ENCODE measurements around the gene SIAH2.

The SIAH2 gene

GRCh38 chr3:150773616-150774192, 10.7 kb upstream of the SIAH2 start:
- DNase-seq: no peak

- DNase-seq: no peak
Measured at GRCh38 chr3:150771600-150771999, 8.6 kb upstream of the SIAH2 start.

GRCh38 chr3:150770681-150771080, 7.7 kb upstream of the SIAH2 start:
- DNase-seq: no peak

- no peak for DNase-seq
Measured at GRCh38 chr3:150766742-150767141, 3.8 kb upstream of the SIAH2 start.

GRCh38 chr3:150765949-150766720, 3.2 kb upstream of the SIAH2 start:
- DNase-seq: no peak

GRCh38 chr3:150764967-150765366, 2.0 kb upstream of the SIAH2 start:
- no peak for DNase-seq

GRCh38 chr3:150764566-150764965, 1.6 kb upstream of the SIAH2 start:
- no peak for DNase-seq

- no peak for DNase-seq
Measured at GRCh38 chr3:150763841-150764483, 993 bp upstream of the SIAH2 start.

- no peak for DNase-seq
Measured at GRCh38 chr3:150762662-150763121, 277 bp downstream of the SIAH2 start.

- DNase-seq: no peak
Measured at GRCh38 chr3:150761831-150762661, 923 bp downstream of the SIAH2 start.

- DNase-seq: no peak
Measured at GRCh38 chr3:150760431-150761200, 2.4 kb downstream of the SIAH2 start.

GRCh38 chr3:150759947-150760346, 3.0 kb downstream of the SIAH2 start:
- no peak for DNase-seq

- DNase-seq: no peak
Measured at GRCh38 chr3:150759319-150759718, 3.6 kb downstream of the SIAH2 start.

- no peak for DNase-seq
Measured at GRCh38 chr3:150757768-150758167, 5.2 kb downstream of the SIAH2 start.

- no peak for DNase-seq
Measured at GRCh38 chr3:150757364-150757763, 5.6 kb downstream of the SIAH2 start.

- no peak for DNase-seq
Measured at GRCh38 chr3:150756491-150757059, 6.4 kb downstream of the SIAH2 start.

- DNase-seq: no peak
Measured at GRCh38 chr3:150755902-150756301, 7.1 kb downstream of the SIAH2 start.

GRCh38 chr3:150754896-150755295, 8.1 kb downstream of the SIAH2 start:
- no peak for DNase-seq

- no peak for DNase-seq
Measured at GRCh38 chr3:150751781-150752263, 11.1 kb downstream of the SIAH2 start.

GRCh38 chr3:150749255-150749654, 13.7 kb downstream of the SIAH2 start:
- DNase-seq: no peak

- no peak for DNase-seq
Measured at GRCh38 chr3:150748684-150749047, 14.3 kb downstream of the SIAH2 start.

Data from NCI-H187 treated with DMSO at 0.1 percent for 48 hours (cell line).